ENCODE measurements around the gene PPP2CA. TPM values are rescaled to one million over a fixed set of nuclear protein-coding genes. Genes with fewer than 3 reads are reported as not detected.
"Not testable (repeated sequence)": the region's sequence is repeated elsewhere in the genome, so short reads cannot be mapped to it uniquely, and the experiment has no call there.

The PPP2CA gene
- total and polyA plus RNA-seq, 9 of the 15 experiments (the other 6 are each of a cell fraction or from before 2014, with no cell fraction given): 23.0 to 257 (median 109) TPM

GRCh38 chr5:134221690-134222089 lies 4.2 kb downstream of the PPP2CA start:
- CTCF ChIA-PET (ENCODE audit: low intra/inter-chr PET ratio); BruUV-seq (replicated peaks); H3K27ac ChIP-seq (ENCODE audit: extremely low read depth, low read depth, low read length); DNase-seq (ENCODE audit: extremely low read depth in 1 of 4, low spot score in 3 of 4); H2AFZ ChIP-seq (ENCODE audit: low read depth, low read length); H3K4me3 ChIP-seq; intact Hi-C loops (cut with micrococcal nuclease); ATAC-seq; H3K4me2 ChIP-seq (ENCODE audit: insufficient read depth, low read length); H3K9me1 ChIP-seq (ENCODE audit: control insufficient read depth, insufficient read depth, low read length); H3K27me3 ChIP-seq (ENCODE audit: control insufficient read depth in 2 of 2, insufficient read depth in 2 of 2, low read length in 2 of 2); H3K9ac ChIP-seq (ENCODE audit: insufficient read depth in 1 of 2, low read depth in 2 of 2, low read length in 2 of 2); in situ Hi-C loops (cut with MboI); H3K9me3 ChIP-seq (replicated peaks; ENCODE audit: control insufficient read depth, insufficient read depth, low read depth, low read length); FAIRE-seq: not testable (repeated sequence)
- H4K20me1 ChIP-seq (replicated peaks; ENCODE audit: control insufficient read depth, insufficient read depth, low read length): peaks cover 52% of the 10 kb centered on the region
- H3K36me3 ChIP-seq (ENCODE audit: control insufficient read depth, insufficient read depth, low read length): peaks cover 60% of the 10 kb centered on the region
- POLR2A ChIA-PET: interaction anchor here (0.6 to 8.6 kb wide), 7 partner anchors 10 to 289 kb away, joined by 3 to 95 read pairs (median 4); partner anchors contain the start of gene SKP1
- H3K79me2 ChIP-seq (ENCODE audit: control insufficient read depth, insufficient read depth, low read length): peaks cover 97% of the 10 kb centered on the region
- H3K4me1 ChIP-seq (replicated peaks in 1 of 2; ENCODE audit: control insufficient read depth in 2 of 2, insufficient read depth in 2 of 2, low read length in 2 of 2): peaks cover 12 to 18% of the 10 kb centered on the region in 2 experiments
- 93% methylated on average over 5 of the region's 5 CpGs for WGBS (ENCODE audit: insufficient coverage, low coverage, missing lambda C conversion rate)
- TF ChIP-seq CEBPB (tag; IDR thresholded peaks at IDR 0.05): peak; percentile 63

DNA sequence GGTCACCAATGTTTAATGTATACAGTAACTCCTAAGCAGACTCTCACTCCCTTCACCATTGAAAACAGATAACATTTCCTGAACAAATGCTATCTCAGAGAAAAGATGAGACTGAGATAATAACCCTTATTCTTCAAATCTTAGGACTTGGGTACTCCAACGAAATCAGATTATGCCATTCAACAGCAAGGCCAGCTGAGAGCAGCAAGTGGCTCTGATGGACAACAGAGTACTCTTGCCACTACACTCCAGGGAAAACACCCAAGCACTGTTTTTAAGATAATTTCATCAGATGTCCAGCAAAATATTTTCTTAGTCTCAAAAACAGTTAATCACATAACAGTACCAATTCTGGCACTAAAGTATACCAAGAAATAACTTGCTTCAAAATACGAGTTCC lies 10.1 kb downstream of the PPP2CA start:
- ChIA-PET CTCF (ENCODE audit: low intra/inter-chr PET ratio) (no interaction called here), POLR2A (interaction anchor here (11.5 kb wide), 1 partner anchor 7 kb away, joined by 95 read pairs; the partner anchor contains the start of gene PPP2CA)
- H3K9me1 ChIP-seq (ENCODE audit: control insufficient read depth, insufficient read depth, low read length): no peaks in the 10 kb centered on the region
- WGBS (ENCODE audit: insufficient coverage, low coverage, missing lambda C conversion rate): 65% methylated on average over 2 of the region's 2 CpGs
- no peak overlapping the region for H2AFZ ChIP-seq (ENCODE audit: low read depth, low read length)
- intact Hi-C loops (cut with micrococcal nuclease) (no loop called here), in situ Hi-C loops (cut with MboI) (no loop called here)
- peaks cover 44% of the 10 kb centered on the region for H3K36me3 ChIP-seq (ENCODE audit: control insufficient read depth, insufficient read depth, low read length)
- no TSS peak for BruUV-seq (replicated peaks)
- FAIRE-seq (no peak), ATAC-seq (no peak), DNase-seq (ENCODE audit: extremely low read depth in 1 of 4, low spot score in 3 of 4) (no peak)
- peaks cover 0 to 2% of the 10 kb centered on the region in 2 experiments; a peak in 1 of 5 replicates for H3K4me1 ChIP-seq (replicated peaks in 1 of 2; ENCODE audit: control insufficient read depth in 2 of 2, insufficient read depth in 2 of 2, low read length in 2 of 2)
- no peak overlapping the region for H3K4me3 ChIP-seq
- no peak overlapping the region for H3K4me2 ChIP-seq (ENCODE audit: insufficient read depth, low read length)
- H4K20me1 ChIP-seq (replicated peaks; ENCODE audit: control insufficient read depth, insufficient read depth, low read length): peaks cover 21% of the 10 kb centered on the region
- no peaks in the 10 kb centered on the region for H3K9me3 ChIP-seq (replicated peaks; ENCODE audit: control insufficient read depth, insufficient read depth, low read depth, low read length)
- H3K79me2 ChIP-seq (ENCODE audit: control insufficient read depth, insufficient read depth, low read length): peaks cover 100% of the 10 kb centered on the region
- H3K27ac ChIP-seq (ENCODE audit: extremely low read depth, low read depth, low read length): no peak overlapping the region
- H3K9ac ChIP-seq (ENCODE audit: insufficient read depth in 1 of 2, low read depth in 2 of 2, low read length in 2 of 2): no peak overlapping the region
- no peaks in the 10 kb centered on the region for H3K27me3 ChIP-seq (ENCODE audit: control insufficient read depth in 2 of 2, insufficient read depth in 2 of 2, low read length in 2 of 2)
- TF ChIP-seq MEF2A (IDR thresholded peaks at IDR 0.05; ENCODE audit: control insufficient read depth, low read depth, low read length): no peak
- no peak for TF ChIP-seq ZNF717 (CRISPR knock-in tag; IDR thresholded peaks at IDR 0.05)
- TF ChIP-seq, protein P1, sequence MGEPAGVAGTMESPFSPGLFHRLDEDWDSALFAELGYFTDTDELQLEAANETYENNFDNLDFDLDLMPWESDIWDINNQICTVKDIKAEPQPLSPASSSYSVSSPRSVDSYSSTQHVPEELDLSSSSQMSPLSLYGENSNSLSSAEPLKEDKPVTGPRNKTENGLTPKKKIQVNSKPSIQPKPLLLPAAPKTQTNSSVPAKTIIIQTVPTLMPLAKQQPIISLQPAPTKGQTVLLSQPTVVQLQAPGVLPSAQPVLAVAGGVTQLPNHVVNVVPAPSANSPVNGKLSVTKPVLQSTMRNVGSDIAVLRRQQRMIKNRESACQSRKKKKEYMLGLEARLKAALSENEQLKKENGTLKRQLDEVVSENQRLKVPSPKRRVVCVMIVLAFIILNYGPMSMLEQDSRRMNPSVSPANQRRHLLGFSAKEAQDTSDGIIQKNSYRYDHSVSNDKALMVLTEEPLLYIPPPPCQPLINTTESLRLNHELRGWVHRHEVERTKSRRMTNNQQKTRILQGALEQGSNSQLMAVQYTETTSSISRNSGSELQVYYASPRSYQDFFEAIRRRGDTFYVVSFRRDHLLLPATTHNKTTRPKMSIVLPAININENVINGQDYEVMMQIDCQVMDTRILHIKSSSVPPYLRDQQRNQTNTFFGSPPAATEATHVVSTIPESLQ (CRISPR knock-in tag; IDR thresholded peaks at IDR 0.05): no peak
- TF ChIP-seq NR3C1 (CRISPR knock-in tag; IDR thresholded peaks at IDR 0.05): no peak
- no peak for TF ChIP-seq MAZ (CRISPR knock-in tag; conservative IDR thresholded peaks at IDR 0.05 in 1 of 2, IDR thresholded peaks at IDR 0.05 in 1 of 2)
- TF ChIP-seq BDP1 (IDR thresholded peaks at IDR 0.05; ENCODE audit: insufficient read depth, insufficient read length): no peak
- TF ChIP-seq, protein P2, sequence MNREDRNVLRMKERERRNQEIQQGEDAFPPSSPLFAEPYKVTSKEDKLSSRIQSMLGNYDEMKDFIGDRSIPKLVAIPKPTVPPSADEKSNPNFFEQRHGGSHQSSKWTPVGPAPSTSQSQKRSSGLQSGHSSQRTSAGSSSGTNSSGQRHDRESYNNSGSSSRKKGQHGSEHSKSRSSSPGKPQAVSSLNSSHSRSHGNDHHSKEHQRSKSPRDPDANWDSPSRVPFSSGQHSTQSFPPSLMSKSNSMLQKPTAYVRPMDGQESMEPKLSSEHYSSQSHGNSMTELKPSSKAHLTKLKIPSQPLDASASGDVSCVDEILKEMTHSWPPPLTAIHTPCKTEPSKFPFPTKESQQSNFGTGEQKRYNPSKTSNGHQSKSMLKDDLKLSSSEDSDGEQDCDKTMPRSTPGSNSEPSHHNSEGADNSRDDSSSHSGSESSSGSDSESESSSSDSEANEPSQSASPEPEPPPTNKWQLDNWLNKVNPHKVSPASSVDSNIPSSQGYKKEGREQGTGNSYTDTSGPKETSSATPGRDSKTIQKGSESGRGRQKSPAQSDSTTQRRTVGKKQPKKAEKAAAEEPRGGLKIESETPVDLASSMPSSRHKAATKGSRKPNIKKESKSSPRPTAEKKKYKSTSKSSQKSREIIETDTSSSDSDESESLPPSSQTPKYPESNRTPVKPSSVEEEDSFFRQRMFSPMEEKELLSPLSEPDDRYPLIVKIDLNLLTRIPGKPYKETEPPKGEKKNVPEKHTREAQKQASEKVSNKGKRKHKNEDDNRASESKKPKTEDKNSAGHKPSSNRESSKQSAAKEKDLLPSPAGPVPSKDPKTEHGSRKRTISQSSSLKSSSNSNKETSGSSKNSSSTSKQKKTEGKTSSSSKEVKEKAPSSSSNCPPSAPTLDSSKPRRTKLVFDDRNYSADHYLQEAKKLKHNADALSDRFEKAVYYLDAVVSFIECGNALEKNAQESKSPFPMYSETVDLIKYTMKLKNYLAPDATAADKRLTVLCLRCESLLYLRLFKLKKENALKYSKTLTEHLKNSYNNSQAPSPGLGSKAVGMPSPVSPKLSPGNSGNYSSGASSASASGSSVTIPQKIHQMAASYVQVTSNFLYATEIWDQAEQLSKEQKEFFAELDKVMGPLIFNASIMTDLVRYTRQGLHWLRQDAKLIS (CRISPR knock-in tag; IDR thresholded peaks at IDR 0.05): no peak
- no peak for TF ChIP-seq BCL6 (CRISPR knock-in tag; IDR thresholded peaks at IDR 0.05)
- no peak for TF ChIP-seq EP400 (IDR thresholded peaks at IDR 0.05)

All from K562 (cell line).